Left hindlimb (tissue), 1 donor: Measurements from ENCODE around the gene RFTN1.

Source experiments
- DNase-seq: peaks from one replicate; pipeline ENCODE4 v3.0.0-alpha.2; 2018

Gene RFTN1

DNA sequence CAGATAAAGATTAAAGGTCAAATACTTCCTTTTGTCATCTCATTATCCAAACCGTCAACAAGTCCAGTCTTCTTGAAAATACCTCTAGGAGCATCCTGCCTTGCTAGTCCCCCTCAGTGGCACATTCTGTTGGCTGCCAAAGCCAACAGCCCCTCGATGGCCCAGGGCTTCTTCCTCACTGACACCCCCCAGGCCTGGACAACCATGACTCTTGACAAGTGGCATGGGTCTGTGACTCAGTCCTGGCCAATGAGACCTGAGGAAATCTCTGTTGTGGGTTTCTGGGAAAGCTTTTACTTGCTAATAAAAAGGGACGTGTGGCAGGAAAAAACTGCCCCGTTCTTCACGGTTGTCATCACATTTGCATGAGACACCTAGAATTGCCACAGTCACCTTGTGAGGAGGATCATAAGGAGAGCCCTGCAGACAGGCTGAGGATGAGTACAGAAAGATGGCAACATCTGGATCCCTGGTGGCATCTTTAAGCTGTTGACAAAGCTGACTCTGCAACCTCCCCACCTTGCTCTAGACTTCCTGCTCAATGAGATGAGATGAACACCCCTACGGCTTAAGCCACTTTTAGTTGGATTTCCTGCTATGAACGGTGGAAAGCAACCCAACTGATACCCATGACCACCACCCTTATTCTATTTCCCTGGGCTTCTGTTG, 167.0 kb downstream of the RFTN1 start:
- no peak for DNase-seq

DNA sequence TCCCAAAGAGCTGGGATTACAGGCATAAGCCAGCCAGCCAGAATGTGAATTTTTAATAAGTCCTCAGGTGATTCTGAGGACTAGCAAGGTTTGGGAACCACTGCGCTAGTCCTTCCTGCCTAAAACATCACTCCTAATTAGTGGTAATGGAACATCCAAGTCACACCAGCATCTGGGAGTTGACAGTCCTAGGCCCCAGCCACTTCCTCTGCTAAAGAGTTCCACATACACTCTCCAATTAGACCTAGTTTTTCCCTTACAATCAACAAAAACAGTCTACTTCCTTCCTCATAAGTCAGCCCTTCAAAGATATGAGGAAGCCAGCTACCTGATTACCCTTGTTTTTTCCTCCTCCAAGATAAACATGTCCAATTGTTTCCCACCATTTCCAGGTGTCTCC, 170.4 kb downstream of the RFTN1 start:
- no peak for DNase-seq

DNA sequence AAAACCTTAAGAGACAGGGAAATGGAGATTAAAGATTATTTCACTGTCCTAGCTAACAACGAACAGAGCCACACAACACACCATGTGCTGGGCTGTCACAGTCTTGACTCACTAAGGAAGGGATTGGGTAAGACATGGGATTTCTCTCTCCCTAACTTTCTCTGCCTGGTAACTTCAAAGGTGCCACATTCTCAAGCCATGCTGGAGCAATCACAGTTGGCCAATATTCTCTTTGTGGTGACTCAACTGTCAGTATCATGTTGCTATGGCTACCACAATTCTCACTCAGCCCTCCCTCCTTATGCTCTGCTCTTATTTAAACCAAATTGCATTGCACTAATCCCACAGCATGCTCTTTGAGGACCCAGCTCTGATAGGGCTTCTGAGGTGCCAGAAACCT, 174.5 kb downstream of the RFTN1 start:
- no peak for DNase-seq

DNA sequence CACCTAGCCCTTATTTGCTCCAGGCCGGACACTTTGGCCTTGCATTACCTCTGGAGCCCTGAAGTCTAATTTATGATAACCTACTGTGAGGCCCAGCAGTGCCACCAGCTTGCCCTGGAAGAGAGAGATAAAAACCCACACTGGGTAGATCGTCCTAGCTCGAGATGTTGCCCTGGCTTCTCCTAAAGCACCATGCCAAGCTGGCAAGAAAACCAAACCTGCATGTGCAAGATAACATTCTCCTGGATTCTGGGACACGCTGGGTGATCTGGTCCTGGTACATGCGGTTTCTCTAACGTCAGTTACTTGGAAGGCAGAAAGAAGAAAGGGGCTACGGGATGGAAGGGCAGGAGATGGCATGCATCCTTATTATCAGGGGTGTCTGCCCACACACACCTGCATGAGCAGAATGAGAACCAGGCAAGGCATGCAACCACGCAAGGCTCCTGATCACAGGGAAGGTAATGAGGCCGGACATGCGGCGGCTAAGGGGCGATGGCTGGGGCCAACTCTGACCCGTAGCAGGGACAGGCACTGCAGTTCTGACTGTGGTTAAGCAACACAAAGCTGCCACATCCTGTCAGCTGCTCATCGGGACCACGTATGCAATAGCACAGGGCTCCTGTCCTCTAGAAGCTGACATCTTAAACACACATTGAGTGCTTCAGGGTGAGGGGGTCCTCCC, 175.5 kb downstream of the RFTN1 start:
- DNase-seq, result no peak

DNA sequence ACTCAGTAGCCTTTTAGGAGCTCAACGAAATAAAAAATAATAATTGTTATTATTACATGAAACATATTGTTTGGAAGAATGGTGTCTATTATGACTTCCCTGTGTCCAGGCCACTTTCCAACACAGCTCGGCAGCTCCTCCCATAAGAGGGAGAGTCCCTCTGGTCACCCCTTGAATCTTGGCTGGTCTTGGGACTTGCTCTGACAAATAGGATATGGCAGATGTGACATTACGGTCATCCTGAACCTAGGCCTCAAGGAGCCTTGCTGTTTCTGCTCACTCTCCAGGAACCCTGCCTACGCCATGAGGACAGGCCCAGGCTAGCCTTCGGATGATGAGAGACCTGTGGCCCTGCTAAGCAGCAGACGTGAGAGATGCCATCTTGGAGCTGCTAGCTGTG, 176.7 kb downstream of the RFTN1 start:
- DNase-seq, result no peak

DNA sequence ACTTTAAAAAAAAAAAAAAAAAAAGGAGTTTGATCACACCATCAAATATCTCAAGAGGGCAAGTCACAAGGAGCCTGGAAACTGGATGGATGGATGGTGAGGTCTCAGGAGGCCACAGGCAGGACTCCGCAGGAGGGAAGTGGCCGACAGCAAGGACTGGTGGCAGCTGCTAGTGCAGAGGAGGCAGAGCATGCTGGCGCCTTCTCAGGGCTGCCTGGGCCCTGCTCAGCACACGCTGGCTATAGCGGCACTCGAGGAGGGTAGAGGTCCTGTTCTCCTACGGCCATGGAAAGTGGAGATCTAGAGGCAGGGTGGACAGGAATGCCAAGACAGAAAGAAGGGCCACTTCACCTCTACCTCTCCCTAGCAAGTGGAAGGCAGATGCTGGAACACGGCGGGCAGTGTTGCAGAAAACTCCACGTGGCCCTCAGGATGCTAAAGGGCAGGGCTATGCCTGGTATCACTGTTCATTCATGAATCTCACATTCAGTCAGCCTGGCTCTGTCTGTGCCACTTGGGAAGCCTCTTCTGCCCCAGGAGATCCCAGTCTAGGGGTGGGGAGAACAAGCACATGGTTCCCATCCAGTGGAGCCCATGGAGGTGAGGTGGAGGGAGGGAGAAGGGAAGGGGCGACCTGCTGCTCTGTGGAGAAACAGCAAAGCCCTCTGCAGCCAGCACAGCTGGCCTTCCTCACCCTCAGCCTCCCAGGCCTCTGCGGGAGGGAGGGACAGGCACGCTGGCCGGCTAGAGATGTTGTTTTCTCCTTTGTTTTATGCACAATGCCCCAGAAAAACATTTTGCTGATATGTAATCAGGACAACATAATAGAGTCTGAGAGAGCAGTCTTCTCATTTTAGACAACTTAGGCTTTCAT, 177.5 kb downstream of the RFTN1 start:
- no peak for DNase-seq

DNA sequence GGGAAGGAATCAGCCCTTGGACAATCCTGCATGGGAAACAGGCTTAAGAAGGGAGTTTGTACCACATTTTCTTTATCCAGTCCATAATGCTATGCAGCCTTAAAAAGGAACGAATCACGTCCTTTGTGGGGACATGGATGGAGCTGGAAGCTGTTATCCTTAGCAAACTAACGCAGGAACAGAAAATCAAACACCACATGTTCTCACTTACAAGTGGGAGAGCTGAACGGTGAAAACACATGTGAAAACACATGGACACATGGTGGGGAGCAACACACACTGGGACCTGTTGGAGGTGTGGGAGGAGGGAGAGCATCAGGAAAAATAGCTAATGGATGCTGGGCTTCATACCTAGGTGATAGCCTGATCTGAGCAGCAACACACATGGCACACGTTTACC, 178.2 kb downstream of the RFTN1 start:
- DNase-seq, result no peak

DNA sequence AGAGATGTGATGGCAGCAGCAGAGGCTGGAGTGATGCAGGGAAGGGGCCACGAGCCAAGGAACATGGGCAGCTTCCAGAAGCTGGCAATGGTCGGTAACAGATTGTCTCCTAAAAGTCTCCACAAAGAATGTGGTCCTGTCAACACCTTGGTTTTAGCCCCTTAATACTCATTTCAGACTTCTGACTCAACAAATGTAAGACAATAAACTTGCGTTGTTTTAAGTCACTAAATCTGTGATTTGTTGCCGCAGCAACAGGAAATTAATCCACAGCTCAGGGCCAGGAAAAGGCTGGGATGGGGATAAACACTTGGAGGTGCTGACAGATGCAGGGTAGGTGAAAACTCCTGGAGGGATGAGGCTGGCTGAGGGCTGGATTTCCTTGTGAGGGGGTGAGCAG, 178.6 kb downstream of the RFTN1 start:
- no peak for DNase-seq

DNA sequence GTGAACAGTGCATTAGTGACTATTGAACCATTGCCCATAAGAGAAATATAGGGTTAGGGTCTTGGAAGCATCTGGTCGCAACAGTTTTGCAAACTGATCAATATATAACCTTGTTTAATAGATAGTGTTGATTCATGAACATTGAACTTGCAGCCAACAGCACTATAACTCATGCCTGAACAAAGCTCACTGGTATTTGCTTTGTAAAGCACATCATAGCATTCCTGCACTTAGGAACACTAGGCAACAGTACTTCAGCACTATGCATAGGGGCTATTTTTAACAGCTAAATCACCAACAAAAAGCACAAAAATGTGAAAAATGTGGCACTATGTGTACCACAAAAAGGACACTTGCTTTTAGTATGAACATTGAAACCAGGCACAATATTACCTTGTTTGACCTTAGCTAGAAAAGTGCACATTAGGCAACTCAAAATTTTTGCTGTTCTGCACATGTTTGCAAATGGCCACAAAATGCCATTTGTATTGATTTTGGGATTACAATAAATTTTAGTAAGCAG, 180.5 kb downstream of the RFTN1 start:
- no peak for DNase-seq

DNA sequence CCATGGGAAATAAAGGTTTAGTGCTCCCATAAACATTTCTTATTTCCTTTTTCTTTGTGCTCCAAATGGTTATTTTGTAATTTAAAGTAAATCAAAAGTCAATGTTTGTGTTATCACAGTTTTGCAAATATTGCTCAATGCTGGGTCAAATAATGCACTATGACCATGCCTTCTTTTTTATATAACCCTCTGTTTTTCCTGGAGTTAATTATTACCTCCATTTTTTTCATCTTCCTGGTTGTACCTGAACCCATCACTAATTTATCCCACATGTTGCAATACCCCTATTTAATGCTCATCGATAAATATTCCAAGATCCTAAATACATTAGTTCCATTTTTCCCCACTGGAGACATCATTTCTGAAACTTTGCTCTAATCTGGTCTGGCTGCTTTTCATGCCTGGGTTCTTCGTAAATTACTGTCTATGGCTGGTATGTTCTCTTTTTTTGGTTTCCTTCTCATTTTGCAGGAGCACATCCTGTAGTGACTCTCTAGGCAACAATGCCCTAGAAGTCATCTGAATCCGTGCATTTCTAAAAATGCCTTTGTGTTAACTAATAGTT, 182.1 kb downstream of the RFTN1 start:
- DNase-seq, result no peak

DNA sequence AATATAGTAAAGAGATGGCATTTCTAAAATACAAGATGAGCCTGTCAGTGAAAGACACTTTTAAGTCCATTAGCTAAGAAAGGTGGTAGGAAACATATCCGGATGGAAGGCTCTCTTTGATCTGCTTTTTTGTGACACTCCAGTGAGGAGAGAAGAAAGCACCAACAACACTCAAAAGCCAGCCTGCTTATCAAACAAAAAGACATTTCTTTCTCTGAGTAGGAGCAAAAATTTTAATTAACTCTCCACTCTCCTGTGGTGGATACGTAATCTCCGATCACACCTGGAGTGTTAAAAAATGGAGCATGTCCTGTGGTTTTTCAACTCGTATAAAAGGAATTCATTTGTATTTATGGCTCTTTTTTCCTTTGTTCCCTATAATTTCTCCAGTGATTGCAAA, 183.1 kb downstream of the RFTN1 start:
- DNase-seq, result no peak

DNA sequence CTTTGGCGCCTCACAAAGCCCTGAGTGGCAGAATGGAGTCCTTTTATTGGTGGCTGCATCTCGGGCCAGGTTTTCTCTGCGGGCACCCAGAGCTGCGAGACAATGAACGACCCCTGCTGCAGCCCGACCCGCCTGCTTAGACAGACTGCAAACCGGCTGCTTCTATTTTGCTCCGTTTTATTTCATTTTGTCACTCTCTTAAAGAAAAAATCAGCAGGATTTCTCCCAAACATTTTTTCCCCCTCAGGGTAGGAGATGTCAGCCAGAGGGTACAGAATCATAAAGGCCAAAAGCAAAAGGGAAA, 183.7 kb downstream of the RFTN1 start:
- DNase-seq, result no peak

DNA sequence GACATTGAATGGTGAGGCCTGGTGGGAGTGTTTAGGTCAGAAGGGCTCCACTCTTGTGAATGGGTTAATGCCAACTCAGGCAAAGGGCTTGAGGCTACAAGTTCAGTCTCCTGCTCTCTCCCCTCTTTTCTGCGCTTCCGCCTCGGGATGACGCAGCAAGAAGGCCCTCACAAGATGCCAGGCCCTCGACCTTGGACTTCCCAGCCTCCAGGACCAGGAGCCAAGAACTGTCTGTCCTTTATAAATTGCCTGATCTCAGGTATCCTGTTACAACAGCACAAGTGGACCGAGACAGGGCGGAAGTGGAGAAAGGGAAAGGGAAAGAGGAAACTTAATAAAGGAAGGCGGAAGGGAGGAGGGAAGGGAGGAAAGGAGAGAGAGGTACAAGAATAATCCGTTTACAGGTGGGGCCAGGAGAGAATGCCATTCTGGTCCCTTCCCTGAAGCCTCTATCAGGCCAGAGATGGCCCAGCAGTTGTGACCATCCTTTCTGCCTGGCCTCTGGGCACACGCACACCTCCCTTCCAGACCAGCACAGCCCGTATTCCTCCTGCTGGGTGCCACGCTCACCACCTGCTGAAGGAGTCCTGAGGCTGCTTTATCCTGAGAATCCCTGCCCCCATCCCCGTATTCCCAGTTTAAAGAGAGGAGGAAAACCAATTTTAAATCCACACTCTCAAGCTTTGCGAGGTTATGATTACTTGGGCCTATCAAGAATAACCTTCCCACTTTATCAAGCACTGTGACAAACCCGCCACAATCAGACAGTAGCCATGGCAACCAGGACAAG, 184.3 kb downstream of the RFTN1 start:
- no peak for DNase-seq

DNA sequence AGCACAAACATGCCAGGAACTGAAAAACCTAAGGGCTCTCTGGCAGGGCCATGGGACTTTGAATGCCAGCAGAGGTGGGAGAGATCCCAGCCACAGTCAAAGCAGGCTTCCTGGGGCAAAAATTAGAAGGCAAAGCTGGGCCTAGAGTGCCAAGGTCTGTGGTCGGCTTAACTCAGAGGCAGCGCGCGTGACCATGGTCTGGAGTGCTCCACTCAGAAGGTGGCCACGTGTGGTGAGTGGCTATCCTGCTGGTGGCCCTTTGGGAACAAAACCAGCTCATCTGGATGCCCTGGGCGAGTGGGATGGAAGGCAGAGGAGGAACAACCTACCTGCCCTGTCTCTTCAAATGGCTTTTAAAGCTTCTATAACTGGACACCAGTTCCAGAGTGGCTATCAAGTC, 185.4 kb downstream of the RFTN1 start:
- no peak for DNase-seq

DNA sequence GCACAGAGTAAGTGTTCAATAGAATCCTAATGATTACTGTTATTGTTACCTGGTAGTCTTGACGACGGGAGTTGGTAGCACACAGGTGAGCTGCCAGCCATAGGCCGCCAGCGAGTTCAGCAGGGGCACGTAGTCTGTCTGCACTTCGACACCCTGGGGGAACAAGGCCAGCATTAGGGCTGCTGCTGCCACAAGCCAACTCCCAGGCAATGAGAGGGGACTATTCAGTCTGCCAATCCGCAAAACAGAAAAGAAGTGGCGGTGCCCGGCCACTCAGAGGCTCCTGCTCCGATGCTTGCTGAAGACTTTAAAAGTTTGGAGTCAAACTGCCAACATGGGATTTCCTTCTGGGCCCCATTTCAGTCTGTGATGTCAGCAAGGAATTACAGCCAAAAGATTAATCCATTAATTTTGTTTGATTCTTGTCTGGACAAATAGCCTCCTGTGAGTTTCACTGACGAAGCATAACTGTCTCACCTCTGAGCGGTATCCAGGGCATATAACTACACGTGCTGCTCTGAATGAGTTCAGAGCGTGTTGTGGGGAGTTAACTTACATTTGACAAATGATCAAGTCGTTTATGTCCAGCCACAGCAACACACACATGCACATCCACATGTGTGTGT, 186.7 kb downstream of the RFTN1 start:
- no peak for DNase-seq

DNA sequence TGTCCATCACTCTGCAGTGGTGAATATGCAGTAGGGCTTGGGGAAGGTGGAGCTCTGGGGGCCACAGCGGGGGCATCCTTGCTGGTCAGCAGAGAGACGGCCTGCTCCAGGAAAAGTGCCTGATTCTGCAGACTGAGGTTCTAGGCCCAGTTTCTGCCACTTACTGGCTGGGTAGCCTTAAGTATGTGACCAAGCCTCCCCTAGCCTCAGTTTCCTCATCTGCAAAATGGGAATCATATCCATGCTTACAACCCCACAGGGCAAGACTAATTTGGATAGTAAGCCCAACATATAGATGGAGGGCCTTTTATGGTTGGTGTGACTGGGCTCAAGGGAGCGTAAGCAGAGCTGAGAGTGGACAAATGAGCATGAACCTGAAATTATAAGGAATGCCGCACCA, 187.6 kb downstream of the RFTN1 start:
- DNase-seq, result no peak

DNA sequence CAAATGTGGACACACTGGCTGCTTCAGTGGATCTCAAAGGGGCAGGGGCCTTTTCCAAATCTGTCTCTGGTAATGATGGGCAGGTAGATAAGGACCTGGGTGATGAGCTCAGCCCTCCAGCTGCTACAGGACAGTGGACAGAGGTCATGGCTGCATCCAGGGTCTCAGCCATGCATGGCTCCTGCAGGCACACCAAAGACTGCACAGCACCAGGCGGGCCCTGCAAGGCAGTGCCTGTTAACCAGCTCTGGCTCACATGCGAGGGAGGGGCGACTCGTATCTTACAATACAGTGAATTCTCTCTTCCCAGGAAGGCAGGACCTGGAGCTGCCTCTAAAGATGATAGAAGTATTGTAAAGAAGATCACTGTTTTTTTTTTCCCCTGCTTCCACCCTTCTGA, 189.8 kb downstream of the RFTN1 start:
- DNase-seq, result no peak

DNA sequence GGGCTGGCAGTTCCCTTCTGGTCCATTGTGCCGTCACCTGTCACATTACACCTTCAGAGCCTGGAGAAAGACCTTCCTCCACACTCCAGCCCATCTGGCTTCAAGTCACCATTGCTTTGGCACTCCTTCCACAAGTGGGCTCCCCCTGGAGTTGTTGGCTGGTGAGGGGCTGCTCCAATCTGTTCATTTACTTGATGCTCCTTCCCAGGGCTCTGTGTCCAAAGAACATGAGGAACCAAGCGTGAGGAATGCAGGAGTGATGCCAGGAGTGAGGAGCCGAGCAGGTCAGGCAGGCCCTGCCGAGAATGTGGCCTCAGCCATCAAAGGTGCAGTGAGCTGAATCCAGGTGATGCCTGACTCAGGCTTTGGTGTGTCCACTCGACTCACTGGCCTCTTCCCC, 191.3 kb downstream of the RFTN1 start:
- no peak for DNase-seq

DNA sequence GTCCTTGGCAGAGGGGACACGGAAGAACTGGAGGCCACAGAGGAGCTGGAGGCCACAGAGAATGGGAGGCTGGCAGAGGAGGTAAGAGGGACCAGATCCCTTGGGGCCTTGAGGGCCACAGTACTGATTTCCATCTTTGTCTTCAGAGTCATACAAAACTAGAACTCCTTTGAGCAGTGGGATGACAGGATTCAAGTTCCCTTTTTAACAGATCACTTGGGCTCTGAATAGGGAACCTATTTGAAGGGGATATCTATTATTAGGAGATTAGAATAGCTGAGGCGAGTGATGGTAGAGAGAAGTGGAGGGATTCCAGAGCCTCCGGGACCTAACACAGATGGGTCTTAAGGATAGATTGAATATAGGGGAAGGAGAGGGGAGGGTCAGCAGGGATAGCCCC, 192.8 kb downstream of the RFTN1 start:
- no peak for DNase-seq

DNA sequence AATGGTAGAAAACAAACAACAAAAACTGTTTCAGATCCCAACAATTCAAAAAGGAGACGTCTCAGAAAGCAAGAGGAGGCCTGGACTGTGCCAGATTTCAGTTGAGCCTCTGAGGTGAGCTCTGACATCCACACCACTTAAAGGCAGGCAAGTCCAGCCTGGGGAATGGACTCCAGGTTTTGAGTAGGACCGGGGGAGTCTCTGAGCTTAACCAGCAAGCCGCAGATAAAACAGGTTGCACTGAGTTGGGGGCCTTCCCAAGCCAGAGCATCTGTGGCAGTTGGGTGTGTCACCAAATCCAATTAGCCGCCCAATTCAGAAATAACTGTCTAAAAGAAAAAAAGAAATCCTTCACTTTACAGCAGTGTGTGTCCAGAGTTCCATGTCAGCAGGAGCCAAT, 193.8 kb downstream of the RFTN1 start:
- no peak for DNase-seq

DNA sequence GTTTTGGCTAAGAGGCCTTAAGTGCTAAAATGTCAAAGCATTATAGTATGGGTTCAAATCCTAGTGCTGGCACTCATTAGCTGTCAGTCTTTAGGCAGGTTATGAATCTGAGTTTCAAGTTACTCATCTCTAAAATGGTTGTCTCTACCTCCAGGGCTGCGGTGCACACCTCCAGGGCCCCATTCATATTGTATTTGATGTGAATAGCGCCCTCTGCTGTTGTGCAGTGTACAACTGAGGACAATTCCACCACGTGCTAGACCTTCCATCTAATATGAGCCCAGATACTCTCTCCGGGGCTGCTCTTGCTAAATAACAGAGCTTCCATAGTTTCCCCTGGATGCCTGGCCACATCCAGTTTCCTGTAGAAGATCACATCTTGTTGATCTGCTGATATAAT, 194.2 kb downstream of the RFTN1 start:
- DNase-seq, result no peak

DNA sequence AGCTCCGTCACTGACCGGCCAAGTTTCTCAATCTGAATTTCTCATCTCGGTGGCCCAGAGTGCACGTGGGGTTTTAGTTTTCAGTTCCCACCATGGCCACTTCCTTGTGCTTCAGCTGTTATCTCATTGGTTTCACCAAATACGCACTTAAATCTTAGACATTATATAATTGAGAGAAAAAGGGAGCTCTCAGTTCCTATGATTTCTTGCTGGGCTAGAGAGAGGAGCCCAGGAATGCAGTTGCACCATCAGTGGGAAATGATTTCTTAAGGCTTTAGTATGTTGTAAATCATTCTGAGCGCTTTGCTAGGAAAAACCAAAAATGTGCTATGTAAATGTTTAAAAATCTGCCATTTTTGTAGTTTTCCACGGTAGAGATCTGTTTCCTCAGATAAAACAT, 195.3 kb downstream of the RFTN1 start:
- DNase-seq, result no peak
